Astrocyte of the cerebellum (primary cell): Measurements from ENCODE around the gene APC.

Source experiments
- DNase-seq: peaks from one replicate; pipeline ENCODE4 v3.0.0-alpha.2; 2011; ENCODE audit warnings: low read depth
- H3K4me3 ChIP-seq: 2 replicates; pipeline ENCODE4 v1.5.1; 2011; ENCODE audit warnings: mild to moderate bottlenecking, low read depth, low read length, moderate library complexity
- in situ Hi-C: cut with HindIII; loops from 2 replicates; pipeline ENCODE4 v1.10.0; 2017; ENCODE audit warnings: low sequenced_read_pairs
- TF ChIP-seq, protein P1 (sequence below): IDR thresholded peaks from 2 replicates; pipeline ENCODE4 v1.5.1; 2012; ENCODE audit warnings: low read length, low read depth, moderate library complexity, mild to moderate bottlenecking; ENCODE audit errors: missing control alignments

Gene APC

GRCh38 chr5:112799661-112800060, 62.0 kb downstream of the APC start:
- TF ChIP-seq, protein P1, sequence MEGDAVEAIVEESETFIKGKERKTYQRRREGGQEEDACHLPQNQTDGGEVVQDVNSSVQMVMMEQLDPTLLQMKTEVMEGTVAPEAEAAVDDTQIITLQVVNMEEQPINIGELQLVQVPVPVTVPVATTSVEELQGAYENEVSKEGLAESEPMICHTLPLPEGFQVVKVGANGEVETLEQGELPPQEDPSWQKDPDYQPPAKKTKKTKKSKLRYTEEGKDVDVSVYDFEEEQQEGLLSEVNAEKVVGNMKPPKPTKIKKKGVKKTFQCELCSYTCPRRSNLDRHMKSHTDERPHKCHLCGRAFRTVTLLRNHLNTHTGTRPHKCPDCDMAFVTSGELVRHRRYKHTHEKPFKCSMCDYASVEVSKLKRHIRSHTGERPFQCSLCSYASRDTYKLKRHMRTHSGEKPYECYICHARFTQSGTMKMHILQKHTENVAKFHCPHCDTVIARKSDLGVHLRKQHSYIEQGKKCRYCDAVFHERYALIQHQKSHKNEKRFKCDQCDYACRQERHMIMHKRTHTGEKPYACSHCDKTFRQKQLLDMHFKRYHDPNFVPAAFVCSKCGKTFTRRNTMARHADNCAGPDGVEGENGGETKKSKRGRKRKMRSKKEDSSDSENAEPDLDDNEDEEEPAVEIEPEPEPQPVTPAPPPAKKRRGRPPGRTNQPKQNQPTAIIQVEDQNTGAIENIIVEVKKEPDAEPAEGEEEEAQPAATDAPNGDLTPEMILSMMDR = no peak
- in situ Hi-C loops = no loop called here
- DNase-seq = no peak
- no peak overlapping the region for H3K4me3 ChIP-seq

DNA sequence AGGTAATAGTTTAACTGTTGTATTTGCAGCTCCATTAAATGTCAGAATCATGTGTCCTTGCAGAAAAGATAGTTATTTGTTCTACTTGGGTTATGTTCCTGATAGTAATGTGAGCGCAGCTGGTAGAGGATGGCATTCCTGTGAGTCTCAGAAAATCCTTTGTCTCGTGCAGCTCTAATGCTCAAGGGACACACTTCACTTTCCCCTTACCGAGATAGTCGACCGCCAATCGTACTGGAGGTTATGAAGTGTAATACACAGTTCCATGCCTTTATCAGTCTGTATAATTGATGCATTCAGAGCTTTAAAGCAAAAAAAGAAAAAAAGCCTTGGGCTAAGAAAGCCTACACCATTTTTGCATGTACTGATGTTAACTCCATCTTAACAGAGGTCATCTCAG, 63.2 kb downstream of the APC start:
- TF ChIP-seq, protein P1 = no peak
- H3K4me3 ChIP-seq = no peak overlapping the region
- DNase-seq = no peak
- in situ Hi-C loops = no loop called here

DNA sequence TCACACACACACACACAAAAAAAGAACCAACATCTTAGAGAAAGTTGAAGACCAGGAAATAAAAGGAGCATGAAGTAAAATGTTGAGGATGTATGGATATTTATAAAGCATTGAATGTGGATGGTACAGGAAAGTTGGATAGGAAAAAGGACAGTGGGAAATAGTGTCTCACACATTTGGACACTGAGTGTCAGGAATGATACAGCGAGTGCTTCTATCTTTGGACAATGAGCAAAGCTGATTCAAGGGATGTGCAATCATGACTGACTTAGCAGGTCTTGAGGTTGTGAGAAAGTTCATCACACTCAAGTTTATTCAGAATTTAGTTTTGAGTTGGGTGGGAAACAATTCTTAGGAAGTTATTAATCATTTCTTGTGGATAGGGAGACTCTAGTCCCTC, 73.3 kb downstream of the APC start:
- in situ Hi-C loops = no loop called here
- no peak overlapping the region for H3K4me3 ChIP-seq
- DNase-seq = no peak

GRCh38 chr5:112812549-112812948, 74.9 kb downstream of the APC start:
- TF ChIP-seq, protein P1 = no peak

More for the DNA sequence above, 73.3 kb downstream of the APC start:
- TF ChIP-seq, protein P1 = no peak

DNA sequence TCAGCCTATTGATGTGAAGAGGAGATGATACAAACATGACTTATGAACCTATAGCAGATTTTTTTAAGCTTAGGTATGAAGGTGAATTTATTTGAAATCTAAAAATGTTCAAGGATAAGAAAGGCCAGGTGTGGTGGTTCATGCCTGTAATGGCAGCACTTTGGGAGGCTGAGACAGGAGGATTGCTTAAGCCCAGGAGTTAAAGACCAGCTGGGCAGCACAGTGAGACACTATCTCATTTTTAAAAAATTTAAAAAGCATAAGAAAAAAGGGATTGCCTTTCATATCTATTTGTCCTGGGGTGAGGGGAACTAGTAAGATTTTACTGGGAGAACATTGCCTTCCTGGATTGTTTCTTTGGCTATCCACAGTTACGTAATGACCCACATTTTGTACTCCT, 82.6 kb downstream of the APC start:
- in situ Hi-C loops = no loop called here
- no peak for DNase-seq
- H3K4me3 ChIP-seq = no peak overlapping the region
- TF ChIP-seq, protein P1 = no peak

More at GRCh38 chr5:112812549-112812948, 74.9 kb downstream of the APC start:
- H3K4me3 ChIP-seq = no peak overlapping the region
- in situ Hi-C loops = no loop called here
- DNase-seq = no peak

DNA sequence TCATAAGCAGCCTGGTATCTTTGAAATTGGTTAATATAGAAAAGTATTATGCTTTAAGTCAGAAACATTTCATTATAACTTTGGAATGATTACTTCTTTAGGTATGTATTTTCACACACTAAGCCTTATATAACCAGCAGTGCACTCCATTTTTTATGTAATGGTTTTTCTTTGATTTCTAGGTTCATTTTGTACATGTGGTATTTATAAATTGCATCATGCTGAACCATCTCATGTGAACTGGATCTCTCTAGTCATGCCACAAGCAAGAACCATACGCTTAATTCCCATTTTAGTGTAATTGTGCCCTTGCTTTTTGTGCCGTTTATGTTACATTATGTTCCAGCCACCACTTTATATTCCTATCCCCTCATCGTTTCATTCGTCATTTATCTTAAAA, 84.8 kb downstream of the APC start:
- TF ChIP-seq, protein P1 = no peak
- in situ Hi-C loops = no loop called here
- DNase-seq = no peak

DNA sequence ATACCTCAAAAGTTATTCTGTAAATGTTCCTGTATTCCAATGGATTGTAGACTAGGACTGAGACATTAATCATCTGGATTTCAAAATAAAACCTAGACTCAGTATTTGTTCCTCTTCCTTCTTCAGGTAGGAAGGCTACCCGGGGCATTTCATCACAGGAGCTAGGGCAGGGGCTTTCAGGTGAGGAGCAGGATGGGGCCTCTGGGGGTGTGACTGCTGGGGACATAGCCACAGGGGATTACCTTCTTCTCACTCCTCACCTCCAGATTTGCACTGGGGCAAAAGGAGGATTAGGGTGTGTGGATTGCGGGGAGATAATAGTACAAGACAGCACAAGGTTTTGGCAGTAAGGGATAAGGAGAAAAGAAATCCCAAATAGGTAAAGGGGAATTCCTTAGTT, 85.5 kb downstream of the APC start:
- H3K4me3 ChIP-seq = no peak overlapping the region
- TF ChIP-seq, protein P1 = no peak
- DNase-seq = no peak
- in situ Hi-C loops = no loop called here

More for the DNA sequence above, 84.8 kb downstream of the APC start:
- H3K4me3 ChIP-seq = no peak overlapping the region
